HepG2 (cell line): ENCODE measurements around the gene GPC6.

Experiments used
- FOXJ3 ChIP-seq: sonication (generic); formaldehyde crosslinking; IDR thresholded peaks from 2 replicates; pipeline ENCODE4 v1.4.0; 2020; ENCODE audit warnings: missing genetic modification reagents, mild to moderate bottlenecking, borderline replicate concordance
- FOXM1 ChIP-seq: sonication (generic); formaldehyde crosslinking; IDR thresholded peaks from 2 replicates; pipeline ENCODE4 v1.5.0; 2020; ENCODE audit warnings: missing genetic modification reagents
- GPN1 ChIP-seq: sonication (generic); formaldehyde crosslinking; IDR thresholded peaks from 2 replicates; pipeline ENCODE4 v1.5.1; 2020; ENCODE audit warnings: missing genetic modification reagents, borderline replicate concordance
- JUNB ChIP-seq: sonication (generic); formaldehyde crosslinking; IDR thresholded peaks from 2 replicates; pipeline ENCODE4 v1.8.0; 2022; ENCODE audit warnings: missing genetic modification reagents, mild to moderate bottlenecking, borderline replicate concordance
- PCBP1 ChIP-seq: fragments of 200-400 bp; formaldehyde crosslinking; IDR thresholded peaks from 2 replicates; pipeline ENCODE4 v1.6.1; 2017; ENCODE audit warnings: mild to moderate bottlenecking, low read depth, low read length, borderline replicate concordance
- PHF8 ChIP-seq: sonication (generic); formaldehyde crosslinking; IDR thresholded peaks from 2 replicates; pipeline ENCODE4 v1.5.0; 2020; ENCODE audit warnings: missing genetic modification reagents
- POLR2A ChIP-seq, 2 experiments: IDR thresholded peaks; 2 replicates each; pipeline ENCODE4 v1.6.1; 2011; ENCODE audit warnings: low read depth in 2 of 2, low read length in 2 of 2, mild to moderate bottlenecking in 1 of 2, moderate library complexity in 1 of 2; ENCODE audit not compliant: insufficient read depth in 1 of 2
- SMAD1 ChIP-seq: sonication (generic); formaldehyde crosslinking; IDR thresholded peaks from 2 replicates; pipeline ENCODE4 v1.4.0; 2020; ENCODE audit warnings: missing genetic modification reagents, low read depth, mild to moderate bottlenecking, borderline replicate concordance
- ZFP36 ChIP-seq: fragments of 150-350 bp; IDR thresholded peaks from 2 replicates; pipeline ENCODE4 v1.6.1; 2018; ENCODE audit warnings: borderline replicate concordance, low read length, low read depth; ENCODE audit not compliant: partially characterized antibody
- TF ChIP-seq, protein P1 (sequence below): sonication (generic); formaldehyde crosslinking; IDR thresholded peaks from 2 replicates; pipeline ENCODE4 v1.5.0; 2020; ENCODE audit warnings: mild to moderate bottlenecking, missing genetic modification reagents, moderate library complexity
- TF ChIP-seq, protein P2 (sequence below), 2 experiments: sonication (generic) in 1 of 2; formaldehyde crosslinking in 1 of 2; IDR thresholded peaks; 2 replicates each; pipeline versions ENCODE4 v1.4.0 to v1.6.1; 2018 to 2020; ENCODE audit warnings: missing genetic modification reagents in 2 of 2, borderline replicate concordance in 1 of 2, low read depth in 1 of 2, mild to moderate bottlenecking in 1 of 2, missing biosample characterization in 1 of 2
- TF ChIP-seq, protein P3 (sequence below): sonication (generic); formaldehyde crosslinking; IDR thresholded peaks from 2 replicates; pipeline ENCODE4 v1.4.0; 2020; ENCODE audit warnings: missing genetic modification reagents, borderline replicate concordance

DNA sequence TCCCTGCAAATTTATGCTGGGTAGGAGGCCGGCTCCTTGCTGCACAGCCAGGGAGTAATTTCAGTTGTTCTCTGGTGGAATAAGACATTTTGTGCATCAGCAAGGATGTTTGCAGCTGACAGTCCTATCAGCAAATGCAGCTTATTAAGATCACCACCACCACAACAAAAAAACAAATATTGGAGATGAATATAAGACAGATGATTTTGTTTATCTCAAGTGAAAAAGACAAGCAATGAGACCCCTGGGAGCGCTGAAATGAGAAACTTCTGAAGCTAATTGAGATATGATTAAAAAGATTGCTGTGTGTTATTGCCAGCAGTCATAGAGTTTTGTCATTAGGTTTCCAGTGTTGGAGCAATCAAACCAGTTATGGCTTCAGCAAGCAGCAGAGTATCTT lies 505.6 kb downstream of the GPC6 start:
- TF ChIP-seq POLR2A (IDR thresholded peaks at IDR 0.05; ENCODE audit: insufficient read depth in 1 of 2, low read depth in 2 of 2, low read length in 2 of 2) (no peak), GPN1 (no peak), PCBP1 (no peak), JUNB (CRISPR knock-in tag) (no peak), FOXM1 (CRISPR knock-in tag) (no peak), SMAD1 (CRISPR knock-in tag) (no peak), ZFP36 (no peak), PHF8 (CRISPR knock-in tag) (no peak), FOXJ3 (CRISPR knock-in tag) (no peak)
- TF ChIP-seq, protein P1, sequence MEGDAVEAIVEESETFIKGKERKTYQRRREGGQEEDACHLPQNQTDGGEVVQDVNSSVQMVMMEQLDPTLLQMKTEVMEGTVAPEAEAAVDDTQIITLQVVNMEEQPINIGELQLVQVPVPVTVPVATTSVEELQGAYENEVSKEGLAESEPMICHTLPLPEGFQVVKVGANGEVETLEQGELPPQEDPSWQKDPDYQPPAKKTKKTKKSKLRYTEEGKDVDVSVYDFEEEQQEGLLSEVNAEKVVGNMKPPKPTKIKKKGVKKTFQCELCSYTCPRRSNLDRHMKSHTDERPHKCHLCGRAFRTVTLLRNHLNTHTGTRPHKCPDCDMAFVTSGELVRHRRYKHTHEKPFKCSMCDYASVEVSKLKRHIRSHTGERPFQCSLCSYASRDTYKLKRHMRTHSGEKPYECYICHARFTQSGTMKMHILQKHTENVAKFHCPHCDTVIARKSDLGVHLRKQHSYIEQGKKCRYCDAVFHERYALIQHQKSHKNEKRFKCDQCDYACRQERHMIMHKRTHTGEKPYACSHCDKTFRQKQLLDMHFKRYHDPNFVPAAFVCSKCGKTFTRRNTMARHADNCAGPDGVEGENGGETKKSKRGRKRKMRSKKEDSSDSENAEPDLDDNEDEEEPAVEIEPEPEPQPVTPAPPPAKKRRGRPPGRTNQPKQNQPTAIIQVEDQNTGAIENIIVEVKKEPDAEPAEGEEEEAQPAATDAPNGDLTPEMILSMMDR (CRISPR knock-in tag): no peak
- TF ChIP-seq, protein P2, sequence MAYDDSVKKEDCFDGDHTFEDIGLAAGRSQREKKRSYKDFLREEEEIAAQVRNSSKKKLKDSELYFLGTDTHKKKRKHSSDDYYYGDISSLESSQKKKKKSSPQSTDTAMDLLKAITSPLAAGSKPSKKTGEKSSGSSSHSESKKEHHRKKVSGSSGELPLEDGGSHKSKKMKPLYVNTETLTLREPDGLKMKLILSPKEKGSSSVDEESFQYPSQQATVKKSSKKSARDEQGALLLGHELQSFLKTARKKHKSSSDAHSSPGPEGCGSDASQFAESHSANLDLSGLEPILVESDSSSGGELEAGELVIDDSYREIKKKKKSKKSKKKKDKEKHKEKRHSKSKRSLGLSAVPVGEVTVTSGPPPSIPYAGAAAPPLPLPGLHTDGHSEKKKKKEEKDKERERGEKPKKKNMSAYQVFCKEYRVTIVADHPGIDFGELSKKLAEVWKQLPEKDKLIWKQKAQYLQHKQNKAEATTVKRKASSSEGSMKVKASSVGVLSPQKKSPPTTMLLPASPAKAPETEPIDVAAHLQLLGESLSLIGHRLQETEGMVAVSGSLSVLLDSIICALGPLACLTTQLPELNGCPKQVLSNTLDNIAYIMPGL (CRISPR knock-in tag; IDR thresholded peaks at IDR 0.05; ENCODE audit: borderline replicate concordance in 1 of 2, low read depth in 1 of 2): no peak
- TF ChIP-seq, protein P3, sequence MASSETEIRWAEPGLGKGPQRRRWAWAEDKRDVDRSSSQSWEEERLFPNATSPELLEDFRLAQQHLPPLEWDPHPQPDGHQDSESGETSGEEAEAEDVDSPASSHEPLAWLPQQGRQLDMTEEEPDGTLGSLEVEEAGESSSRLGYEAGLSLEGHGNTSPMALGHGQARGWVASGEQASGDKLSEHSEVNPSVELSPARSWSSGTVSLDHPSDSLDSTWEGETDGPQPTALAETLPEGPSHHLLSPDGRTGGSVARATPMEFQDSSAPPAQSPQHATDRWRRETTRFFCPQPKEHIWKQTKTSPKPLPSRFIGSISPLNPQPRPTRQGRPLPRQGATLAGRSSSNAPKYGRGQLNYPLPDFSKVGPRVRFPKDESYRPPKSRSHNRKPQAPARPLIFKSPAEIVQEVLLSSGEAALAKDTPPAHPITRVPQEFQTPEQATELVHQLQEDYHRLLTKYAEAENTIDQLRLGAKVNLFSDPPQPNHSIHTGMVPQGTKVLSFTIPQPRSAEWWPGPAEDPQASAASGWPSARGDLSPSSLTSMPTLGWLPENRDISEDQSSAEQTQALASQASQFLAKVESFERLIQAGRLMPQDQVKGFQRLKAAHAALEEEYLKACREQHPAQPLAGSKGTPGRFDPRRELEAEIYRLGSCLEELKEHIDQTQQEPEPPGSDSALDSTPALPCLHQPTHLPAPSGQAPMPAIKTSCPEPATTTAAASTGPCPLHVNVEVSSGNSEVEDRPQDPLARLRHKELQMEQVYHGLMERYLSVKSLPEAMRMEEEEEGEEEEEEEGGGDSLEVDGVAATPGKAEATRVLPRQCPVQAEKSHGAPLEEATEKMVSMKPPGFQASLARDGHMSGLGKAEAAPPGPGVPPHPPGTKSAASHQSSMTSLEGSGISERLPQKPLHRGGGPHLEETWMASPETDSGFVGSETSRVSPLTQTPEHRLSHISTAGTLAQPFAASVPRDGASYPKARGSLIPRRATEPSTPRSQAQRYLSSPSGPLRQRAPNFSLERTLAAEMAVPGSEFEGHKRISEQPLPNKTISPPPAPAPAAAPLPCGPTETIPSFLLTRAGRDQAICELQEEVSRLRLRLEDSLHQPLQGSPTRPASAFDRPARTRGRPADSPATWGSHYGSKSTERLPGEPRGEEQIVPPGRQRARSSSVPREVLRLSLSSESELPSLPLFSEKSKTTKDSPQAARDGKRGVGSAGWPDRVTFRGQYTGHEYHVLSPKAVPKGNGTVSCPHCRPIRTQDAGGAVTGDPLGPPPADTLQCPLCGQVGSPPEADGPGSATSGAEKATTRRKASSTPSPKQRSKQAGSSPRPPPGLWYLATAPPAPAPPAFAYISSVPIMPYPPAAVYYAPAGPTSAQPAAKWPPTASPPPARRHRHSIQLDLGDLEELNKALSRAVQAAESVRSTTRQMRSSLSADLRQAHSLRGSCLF (CRISPR knock-in tag): no peak
